ENCODE results near the gene FGF4.
"Not testable (repeated sequence)": the region's sequence is repeated elsewhere in the genome, so short reads cannot be mapped to it uniquely, and the experiment has no call there.

The FGF4 gene

DNA sequence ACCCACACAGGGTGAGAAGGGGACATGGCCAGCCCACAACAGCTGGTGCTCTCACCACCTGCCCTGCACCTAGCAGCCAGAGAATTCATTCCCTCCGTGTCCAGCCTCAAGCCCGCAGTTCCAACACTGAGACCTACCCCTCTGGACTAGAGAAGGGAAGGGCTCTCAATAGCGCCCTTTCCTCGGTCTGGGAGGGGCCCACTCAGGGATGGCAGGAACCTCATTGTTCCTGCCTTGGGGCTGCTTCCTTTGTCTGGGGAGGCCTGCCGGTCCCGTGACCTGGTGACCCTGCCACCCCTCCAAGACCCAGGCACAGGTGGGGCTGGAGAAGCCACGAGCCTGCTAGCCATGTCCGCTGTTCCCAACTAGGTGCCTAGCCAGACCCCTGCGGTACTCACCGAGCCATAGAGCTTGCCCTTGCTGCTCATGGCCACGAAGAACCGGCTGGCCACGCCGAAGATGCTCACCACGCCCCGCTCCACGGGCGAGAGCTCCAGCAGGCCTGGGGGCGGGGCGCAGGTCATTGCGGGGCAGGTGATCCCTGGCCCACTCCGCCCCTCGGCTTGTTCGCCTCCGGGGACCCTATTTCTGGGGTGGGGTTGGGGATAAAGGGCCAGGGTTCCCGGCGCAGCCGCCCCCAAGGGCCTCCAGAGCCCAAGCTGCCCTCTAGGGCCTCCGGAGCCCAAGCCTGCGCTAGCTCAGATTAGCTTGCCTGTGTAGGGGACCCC is 1.4 kb downstream of the FGF4 start:
- no peak for DNase-seq

DNA sequence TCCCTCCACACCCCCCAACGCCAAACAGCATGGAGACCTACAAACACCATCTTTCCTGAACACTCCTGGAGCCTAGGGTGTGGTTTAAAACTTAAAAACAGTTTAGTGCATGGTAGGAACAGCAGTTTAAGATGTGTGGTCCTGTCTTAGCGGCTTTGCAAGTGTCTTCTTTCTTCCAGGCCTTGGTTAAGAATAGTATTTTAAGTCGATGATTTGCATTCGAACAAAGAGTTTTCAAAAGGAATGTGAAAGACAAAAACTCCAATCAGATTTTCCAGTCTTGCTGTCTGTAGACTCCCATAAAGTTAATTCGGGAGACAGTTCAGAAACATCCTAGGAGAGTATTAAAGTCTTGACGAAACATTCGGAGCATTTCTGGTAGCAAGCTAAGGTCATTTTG is 3.7 kb downstream of the FGF4 start:
- no peak for DNase-seq

DNA sequence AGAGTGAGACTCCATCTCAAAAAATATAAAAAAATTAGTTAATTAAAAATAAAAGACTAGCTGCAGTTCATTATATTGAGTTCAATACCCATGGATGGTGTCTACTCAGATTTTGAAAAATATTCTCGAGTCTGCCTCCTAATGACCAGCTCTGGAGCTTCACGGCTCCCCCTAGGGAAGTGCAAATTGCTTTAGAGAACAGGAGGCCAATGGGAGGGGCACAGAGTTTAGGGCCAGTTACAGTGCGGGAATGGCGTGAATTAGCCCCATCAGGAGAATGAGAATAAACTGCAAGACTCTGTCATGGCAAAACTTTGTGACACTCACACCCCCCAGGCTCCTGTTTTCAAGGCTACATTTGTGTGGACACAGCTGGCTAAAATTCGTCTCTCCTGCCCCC is 4.6 kb downstream of the FGF4 start:
- DNase-seq, result no peak

DNA sequence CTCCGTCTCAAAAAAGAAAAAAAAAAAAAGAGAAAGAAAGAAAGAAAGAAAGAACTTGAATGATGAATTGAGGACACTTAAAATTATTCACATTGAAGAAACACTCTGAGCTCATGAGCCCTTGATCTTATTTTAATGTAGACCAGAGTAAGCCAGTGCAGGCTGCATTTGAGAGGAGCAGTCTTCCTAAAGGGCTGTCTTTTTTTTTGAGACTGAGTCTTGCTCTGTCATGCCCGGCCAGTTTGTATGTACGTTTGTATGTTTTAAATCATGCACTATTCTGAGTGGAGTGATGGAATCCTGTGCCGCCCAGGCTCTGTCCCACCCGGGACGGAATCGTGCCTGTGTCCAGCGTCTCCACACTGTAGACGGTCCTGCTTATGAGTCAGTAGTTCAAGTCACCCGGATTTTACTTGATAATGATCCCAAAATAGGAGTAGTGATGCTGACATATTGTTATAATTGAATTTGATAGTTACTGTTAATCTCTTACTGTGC is 9.6 kb downstream of the FGF4 start:
- no peak for DNase-seq

GRCh38 chr11:69764918-69765317 is 10.2 kb downstream of the FGF4 start:
- not testable (repeated sequence) for DNase-seq

- DNase-seq, result no peak
Measured at GRCh38 chr11:69760319-69760718, 14.8 kb downstream of the FGF4 start.

GRCh38 chr11:69752890-69753289 is 22.3 kb downstream of the FGF4 start:
- DNase-seq, result no peak

GRCh38 chr11:69750875-69751597 is 24.1 kb downstream of the FGF4 start:
- DNase-seq, result no peak

DNA sequence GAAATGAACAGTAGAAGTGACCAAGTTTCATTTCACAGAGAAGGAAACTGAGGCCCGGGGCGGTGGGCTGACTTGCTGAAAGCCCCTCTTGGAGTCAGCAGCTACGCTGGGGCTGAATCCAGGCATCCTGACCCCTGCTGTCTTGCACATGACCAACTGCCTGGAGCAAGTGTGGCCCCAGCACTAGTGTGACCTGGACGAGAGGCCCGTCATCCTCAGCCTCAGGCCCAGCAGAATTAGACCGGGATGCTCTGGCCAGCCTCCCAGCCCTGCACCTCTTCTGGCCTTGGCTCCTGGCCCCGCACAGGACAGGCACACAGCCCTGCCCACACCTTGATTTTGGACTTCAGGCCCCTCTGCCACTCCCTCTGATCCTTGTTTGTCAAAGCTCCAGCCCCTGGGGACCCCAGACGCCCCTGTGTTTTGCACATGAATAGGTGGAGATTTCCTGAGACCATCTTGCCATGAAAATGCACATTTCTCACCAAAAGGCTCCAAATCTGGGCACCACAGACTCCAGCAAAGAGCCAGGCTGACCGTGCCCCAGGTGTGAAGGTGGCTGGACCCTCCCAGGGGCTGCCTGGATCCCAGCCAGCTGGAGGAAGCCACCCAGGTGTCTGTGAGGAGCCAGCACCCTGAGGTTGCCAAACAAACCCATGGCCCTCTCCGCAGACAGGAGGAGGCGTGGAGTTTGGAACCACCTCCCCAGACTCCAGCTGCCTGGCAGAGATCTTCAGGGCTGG is 24.9 kb downstream of the FGF4 start:
- DNase-seq, result no peak

DNA sequence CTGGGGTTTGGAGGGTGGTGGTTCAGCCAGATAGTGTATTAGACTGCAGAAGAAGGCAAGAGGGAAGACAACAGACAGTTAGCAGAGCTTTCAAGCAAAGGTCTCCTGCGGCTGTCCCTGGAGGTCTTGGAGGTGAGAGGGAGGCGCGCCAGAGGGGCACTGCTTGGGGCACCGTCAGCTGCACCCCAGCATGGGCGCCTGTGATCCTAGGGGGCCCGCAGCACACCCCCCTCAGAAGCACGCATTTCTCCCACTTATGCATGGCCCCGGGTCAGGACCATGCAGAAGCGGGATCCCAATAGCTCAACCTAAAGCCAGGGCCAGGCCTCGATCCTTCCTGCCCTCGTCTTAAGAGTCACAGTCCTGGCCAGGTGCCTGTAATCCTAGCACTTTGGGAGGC is 26.5 kb downstream of the FGF4 start:
- no peak for DNase-seq

- DNase-seq, result no peak
Measured at GRCh38 chr11:69746752-69747742, 28.1 kb downstream of the FGF4 start.

- DNase-seq, result no peak
Measured at GRCh38 chr11:69746140-69746539, 29.0 kb downstream of the FGF4 start.

DNA sequence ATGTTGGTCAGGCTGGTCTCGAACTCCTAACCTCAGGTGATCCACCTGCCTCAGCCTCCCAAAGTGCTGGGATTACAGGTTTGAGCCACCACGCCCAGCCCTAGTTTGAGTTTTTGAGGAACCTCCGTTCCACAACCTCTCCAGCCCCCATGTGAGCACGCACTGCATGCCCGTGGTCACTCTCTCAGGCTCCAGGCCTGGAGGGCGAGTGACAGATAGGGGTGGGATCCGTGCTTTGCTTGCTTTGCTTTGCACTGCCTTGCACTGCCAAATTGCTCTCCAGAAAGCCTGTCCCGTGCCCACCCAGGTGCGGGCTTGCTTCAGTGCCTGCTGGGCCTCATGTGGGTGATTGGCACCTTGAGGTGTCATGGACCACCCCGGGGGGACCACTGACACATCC is 29.9 kb downstream of the FGF4 start:
- DNase-seq, result no peak

DNA sequence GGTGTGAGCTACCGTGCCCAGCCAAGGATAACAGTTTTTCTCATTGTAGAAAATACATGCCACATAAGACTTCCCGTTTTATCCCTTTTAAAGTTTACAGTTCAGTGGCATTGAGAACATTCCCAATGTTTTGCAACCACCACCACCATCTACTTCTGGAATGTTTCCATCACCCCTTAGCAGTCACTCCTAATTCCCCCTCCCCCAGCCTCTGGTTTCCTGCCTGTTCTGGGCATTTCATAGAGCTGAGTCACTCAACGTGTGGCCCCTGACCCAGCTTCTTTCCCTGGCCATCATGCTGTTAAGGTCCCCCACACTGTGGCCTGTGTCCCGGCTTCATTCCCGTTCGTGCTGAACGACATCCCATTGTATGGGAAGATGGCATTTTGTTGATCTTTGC is 30.7 kb downstream of the FGF4 start:
- DNase-seq, result no peak

DNA sequence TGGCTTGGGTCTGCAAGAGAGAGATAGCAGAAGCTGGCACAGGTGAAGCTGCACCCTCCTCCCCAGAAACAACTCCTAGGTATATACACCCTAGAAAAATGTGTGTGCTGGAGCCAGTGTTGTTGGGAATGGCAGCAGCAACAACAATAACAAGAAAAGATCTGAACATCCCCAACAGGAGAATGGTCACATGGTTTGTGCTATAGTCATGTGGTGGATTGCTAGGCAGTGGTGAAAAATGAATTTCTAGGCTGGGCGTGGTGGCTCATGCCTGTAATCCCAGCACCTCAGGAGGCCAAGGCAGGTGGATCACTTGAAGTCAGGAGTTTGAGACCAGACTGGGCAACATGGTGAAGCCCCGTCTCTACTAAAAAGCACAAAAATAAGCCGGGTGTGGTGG is 40.3 kb downstream of the FGF4 start:
- no peak for DNase-seq

- no peak for DNase-seq
Measured at GRCh38 chr11:69734367-69734766, 40.8 kb downstream of the FGF4 start.

GRCh38 chr11:69732910-69733309 is 42.2 kb downstream of the FGF4 start:
- no peak for DNase-seq

DNA sequence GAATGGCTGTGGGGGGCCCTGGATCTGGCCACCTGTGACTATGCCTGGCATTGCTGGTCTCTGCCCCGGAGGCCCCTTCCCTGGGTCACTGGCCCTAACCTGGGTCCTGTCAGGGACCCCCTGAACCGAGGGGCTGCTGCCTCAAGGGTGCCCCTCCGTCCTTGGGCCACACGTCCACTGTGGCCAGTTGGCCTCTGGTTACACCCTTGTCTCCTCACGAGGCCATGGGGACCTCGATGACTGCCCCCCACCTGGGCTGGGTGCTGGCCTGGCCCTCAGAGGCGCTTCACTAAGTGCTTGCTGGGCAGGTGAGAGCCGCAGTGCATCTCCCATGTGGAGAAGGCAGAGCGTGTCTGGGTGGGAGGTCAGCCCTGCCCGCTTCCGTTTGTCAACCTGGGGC is 44.0 kb downstream of the FGF4 start:
- DNase-seq, result no peak

DNA sequence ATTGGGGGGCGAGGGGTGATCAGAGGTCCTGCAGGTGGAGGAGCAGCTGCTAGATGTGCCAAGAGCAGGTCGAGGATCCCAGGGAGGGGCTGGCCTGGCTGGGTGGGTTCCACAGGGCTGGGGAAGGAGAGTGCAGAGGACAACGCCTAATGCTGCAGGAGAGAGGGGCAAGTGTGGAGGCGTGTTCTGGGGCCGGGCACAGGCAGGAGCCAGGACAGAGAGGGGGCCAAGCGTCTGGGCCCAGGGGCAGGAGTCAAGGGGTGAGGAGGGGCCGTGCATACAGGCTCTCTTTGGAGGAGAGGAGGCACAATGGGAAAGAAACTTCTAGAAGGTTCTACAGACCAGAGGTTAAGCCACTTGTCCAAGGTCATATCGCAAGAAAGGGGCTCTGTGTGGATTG is 44.6 kb downstream of the FGF4 start:
- DNase-seq, result no peak

DNA sequence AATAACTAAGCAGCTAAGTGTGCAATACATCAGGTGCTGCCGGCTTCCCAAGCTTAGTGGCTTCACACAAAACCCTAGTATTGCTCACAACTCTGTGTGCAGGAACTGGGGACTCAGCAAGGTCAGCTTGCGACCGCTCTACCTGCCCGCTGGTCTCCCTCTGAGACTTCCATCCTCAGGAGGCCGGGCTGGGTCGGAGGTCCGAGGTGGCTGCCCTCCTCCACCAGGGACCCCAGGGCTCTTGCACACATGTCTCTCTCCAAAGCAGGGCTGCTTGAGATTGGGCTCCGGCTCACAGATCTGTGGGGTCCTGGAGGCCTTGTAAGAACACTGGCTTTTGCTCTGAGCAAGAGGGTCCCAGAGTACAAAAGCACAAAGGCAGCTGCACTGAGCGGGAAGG is 45.9 kb downstream of the FGF4 start:
- DNase-seq, result no peak

- DNase-seq, result no peak
Measured at GRCh38 chr11:69727266-69727665, 47.9 kb downstream of the FGF4 start.

Measured in nucleus accumbens (tissue), 56 donors.